Measurements from ENCODE around the gene NOTCH2. TPM values are rescaled to one million over a fixed set of nuclear protein-coding genes. Genes with fewer than 3 reads are reported as not detected.
A peak's percentile ranks its signal among the peaks of the same experiment; 100 is the strongest.
"Not testable (repeated sequence)": the region's sequence is repeated elsewhere in the genome, so short reads cannot be mapped to it uniquely, and the experiment has no call there.

NOTCH2 gene
- 77.4 and 84.2 TPM in 2 replicates for total RNA-seq
- long read RNA-seq, partial matches to known transcripts: 3 of 23 reads
- long read RNA-seq, other reads (novel, unspliced or antisense): 20 of 23 reads

- not testable (repeated sequence) for H3K9me3 Mint-ChIP-seq; H3K4me1 Mint-ChIP-seq; H3K27me3 Mint-ChIP-seq (ENCODE audit: low read depth); H3K27ac Mint-ChIP-seq (ENCODE audit: unreplicated experiment); H3K36me3 Mint-ChIP-seq (ENCODE audit: low read depth)
- peak within 1 kb of the TSS; percentile 41 for H3K4me3 Mint-ChIP-seq
- peak; percentile 50 for DNase-seq (ENCODE audit: low read depth, low spot score)
These were observed at the start of gene NOTCH2 for GRCh38 chr1:120069067-120069919. TSS of gene NOTCH2 (minus strand) at chr1:120069662. CDS start at chr1:120069406, 256 bp downstream.

DNA sequence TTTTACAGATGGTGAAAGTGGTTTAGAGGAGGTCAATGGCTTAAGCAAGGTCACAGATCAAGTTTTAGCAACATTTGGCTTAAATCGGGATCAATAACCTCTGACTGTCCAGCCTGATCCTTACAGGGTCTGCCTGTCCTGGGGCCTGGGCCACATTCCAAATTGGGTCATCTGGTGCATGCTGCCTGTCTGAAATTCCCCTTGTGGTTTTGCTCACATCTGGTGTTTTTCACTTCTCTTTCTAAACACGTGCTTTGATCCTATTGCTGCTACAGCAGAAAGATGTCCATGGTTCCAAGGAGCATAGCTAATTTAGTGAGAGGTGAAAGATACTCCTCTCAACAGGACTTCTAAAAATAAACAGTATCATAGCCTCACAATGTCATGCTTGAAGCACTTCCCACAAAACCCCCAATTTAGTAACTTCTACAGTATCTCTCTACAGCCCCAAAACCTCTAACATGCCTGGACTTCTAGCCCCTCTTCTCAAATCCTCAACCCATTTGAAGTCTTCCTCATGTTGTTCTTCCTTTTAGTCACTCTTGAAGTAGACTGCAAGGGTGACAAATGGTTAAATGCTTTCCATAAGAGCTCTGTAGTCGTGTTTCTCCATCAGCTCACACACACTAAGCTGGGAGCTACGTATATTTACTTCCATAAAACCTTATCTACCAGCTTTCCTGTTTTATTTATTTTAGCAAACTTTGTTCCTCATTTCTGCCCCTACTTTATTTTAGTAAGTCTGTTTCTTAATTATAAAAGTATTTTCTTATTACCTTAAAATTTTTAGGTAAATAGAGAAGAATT, 48.1 kb upstream of the NOTCH2 start:
- not testable (repeated sequence) for H3K36me3 Mint-ChIP-seq (ENCODE audit: low read depth); H3K27ac Mint-ChIP-seq (ENCODE audit: unreplicated experiment); H3K9me3 Mint-ChIP-seq; DNase-seq (ENCODE audit: low read depth, low spot score); H3K4me1 Mint-ChIP-seq; H3K27me3 Mint-ChIP-seq (ENCODE audit: low read depth); H3K4me3 Mint-ChIP-seq

- H3K27me3 Mint-ChIP-seq (ENCODE audit: low read depth); H3K27ac Mint-ChIP-seq (ENCODE audit: unreplicated experiment); DNase-seq (ENCODE audit: low read depth, low spot score); H3K4me1 Mint-ChIP-seq; H3K4me3 Mint-ChIP-seq; H3K9me3 Mint-ChIP-seq; H3K36me3 Mint-ChIP-seq (ENCODE audit: low read depth): not testable (repeated sequence)
These were observed 46.6 kb upstream of the NOTCH2 start for GRCh38 chr1:120116094-120116493.

DNA sequence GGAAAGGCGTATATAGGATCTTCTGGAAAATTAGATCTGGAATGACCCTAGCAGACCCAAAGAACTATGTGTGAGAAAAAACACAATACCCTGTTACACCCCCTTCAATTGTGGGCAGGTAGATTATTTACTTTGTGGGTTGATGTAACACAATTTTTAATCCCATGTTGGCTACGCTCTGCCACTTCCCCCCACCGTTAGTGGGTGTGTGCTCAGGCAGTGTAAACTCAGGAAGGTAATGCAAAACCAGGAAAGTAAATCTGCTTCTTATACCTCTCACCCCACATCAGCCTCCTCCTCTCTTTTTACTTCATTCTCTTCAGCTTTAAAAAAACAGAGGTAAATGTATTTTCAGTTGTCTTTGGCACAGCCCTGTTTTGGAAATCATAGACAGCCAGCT, 43.7 kb upstream of the NOTCH2 start:
- not testable (repeated sequence) for H3K27ac Mint-ChIP-seq (ENCODE audit: unreplicated experiment); DNase-seq (ENCODE audit: low read depth, low spot score); H3K4me3 Mint-ChIP-seq; H3K4me1 Mint-ChIP-seq; H3K9me3 Mint-ChIP-seq; H3K36me3 Mint-ChIP-seq (ENCODE audit: low read depth); H3K27me3 Mint-ChIP-seq (ENCODE audit: low read depth)

DNA sequence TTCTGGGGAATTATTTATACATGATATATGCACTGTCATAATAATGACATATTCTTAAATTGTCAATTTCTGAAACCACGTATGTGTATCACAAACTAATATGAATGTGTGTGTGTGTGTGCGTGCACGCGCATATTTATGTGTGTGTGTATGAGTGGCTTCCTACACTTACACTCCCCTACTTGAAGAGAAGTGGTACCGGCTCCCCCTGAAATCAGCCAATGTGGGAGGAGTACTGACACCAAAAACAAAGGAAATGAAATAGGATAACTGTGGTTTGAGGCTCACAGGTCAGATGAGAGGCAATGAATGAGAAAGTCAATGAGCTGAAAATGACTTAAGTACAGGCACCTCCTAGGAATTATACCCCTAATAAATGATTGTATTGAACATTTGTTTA, 42.8 kb upstream of the NOTCH2 start:
- not testable (repeated sequence) for H3K36me3 Mint-ChIP-seq (ENCODE audit: low read depth); H3K4me3 Mint-ChIP-seq; H3K27me3 Mint-ChIP-seq (ENCODE audit: low read depth); DNase-seq (ENCODE audit: low read depth, low spot score); H3K4me1 Mint-ChIP-seq; H3K27ac Mint-ChIP-seq (ENCODE audit: unreplicated experiment); H3K9me3 Mint-ChIP-seq

GRCh38 chr1:120111771-120112170, 42.3 kb upstream of the NOTCH2 start:
- DNase-seq (ENCODE audit: low read depth, low spot score); H3K9me3 Mint-ChIP-seq; H3K27ac Mint-ChIP-seq (ENCODE audit: unreplicated experiment); H3K36me3 Mint-ChIP-seq (ENCODE audit: low read depth); H3K27me3 Mint-ChIP-seq (ENCODE audit: low read depth); H3K4me3 Mint-ChIP-seq; H3K4me1 Mint-ChIP-seq: not testable (repeated sequence)

DNA sequence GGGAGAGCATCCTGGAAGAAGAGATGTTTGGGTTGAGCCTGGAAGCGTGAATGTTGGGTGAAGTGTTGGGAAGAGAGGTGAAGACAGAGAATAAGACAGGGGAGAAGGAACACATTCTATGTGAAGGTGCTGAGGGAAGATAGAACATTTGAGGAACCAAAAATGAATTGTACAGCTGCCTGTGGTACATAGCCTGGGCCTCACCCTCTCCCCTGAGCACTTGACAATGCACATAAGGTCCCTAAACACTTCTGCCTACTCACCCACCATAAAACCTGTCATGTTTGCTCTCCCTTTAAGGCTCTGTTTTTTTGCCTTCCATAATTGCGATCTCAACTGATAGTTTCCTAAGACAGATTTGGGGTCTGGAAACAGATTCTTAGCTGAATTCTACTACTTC, 41.5 kb upstream of the NOTCH2 start:
- not testable (repeated sequence) for H3K27ac Mint-ChIP-seq (ENCODE audit: unreplicated experiment); H3K4me1 Mint-ChIP-seq; H3K27me3 Mint-ChIP-seq (ENCODE audit: low read depth); H3K9me3 Mint-ChIP-seq; H3K4me3 Mint-ChIP-seq; DNase-seq (ENCODE audit: low read depth, low spot score); H3K36me3 Mint-ChIP-seq (ENCODE audit: low read depth)

GRCh38 chr1:120109656-120110055, 40.2 kb upstream of the NOTCH2 start:
- DNase-seq (ENCODE audit: low read depth, low spot score); H3K36me3 Mint-ChIP-seq (ENCODE audit: low read depth); H3K4me3 Mint-ChIP-seq; H3K9me3 Mint-ChIP-seq; H3K4me1 Mint-ChIP-seq; H3K27me3 Mint-ChIP-seq (ENCODE audit: low read depth); H3K27ac Mint-ChIP-seq (ENCODE audit: unreplicated experiment): not testable (repeated sequence)

- H3K36me3 Mint-ChIP-seq (ENCODE audit: low read depth); H3K4me3 Mint-ChIP-seq; H3K27ac Mint-ChIP-seq (ENCODE audit: unreplicated experiment); H3K9me3 Mint-ChIP-seq; H3K4me1 Mint-ChIP-seq; H3K27me3 Mint-ChIP-seq (ENCODE audit: low read depth); DNase-seq (ENCODE audit: low read depth, low spot score): not testable (repeated sequence)
These were observed 39.7 kb upstream of the NOTCH2 start for GRCh38 chr1:120109180-120109579.

- not testable (repeated sequence) for DNase-seq (ENCODE audit: low read depth, low spot score); H3K36me3 Mint-ChIP-seq (ENCODE audit: low read depth); H3K4me1 Mint-ChIP-seq; H3K9me3 Mint-ChIP-seq; H3K27me3 Mint-ChIP-seq (ENCODE audit: low read depth); H3K4me3 Mint-ChIP-seq; H3K27ac Mint-ChIP-seq (ENCODE audit: unreplicated experiment)
These were observed 35.8 kb upstream of the NOTCH2 start for GRCh38 chr1:120105288-120105687.

- DNase-seq (ENCODE audit: low read depth, low spot score); H3K9me3 Mint-ChIP-seq; H3K36me3 Mint-ChIP-seq (ENCODE audit: low read depth); H3K27me3 Mint-ChIP-seq (ENCODE audit: low read depth); H3K27ac Mint-ChIP-seq (ENCODE audit: unreplicated experiment); H3K4me3 Mint-ChIP-seq; H3K4me1 Mint-ChIP-seq: not testable (repeated sequence)
These were observed 34.3 kb upstream of the NOTCH2 start for GRCh38 chr1:120103768-120104167.

GRCh38 chr1:120101593-120101992, 32.1 kb upstream of the NOTCH2 start:
- H3K27ac Mint-ChIP-seq (ENCODE audit: unreplicated experiment); H3K4me1 Mint-ChIP-seq; H3K36me3 Mint-ChIP-seq (ENCODE audit: low read depth); H3K4me3 Mint-ChIP-seq; H3K9me3 Mint-ChIP-seq; DNase-seq (ENCODE audit: low read depth, low spot score); H3K27me3 Mint-ChIP-seq (ENCODE audit: low read depth): not testable (repeated sequence)

GRCh38 chr1:120100590-120100989, 31.1 kb upstream of the NOTCH2 start:
- not testable (repeated sequence) for H3K36me3 Mint-ChIP-seq (ENCODE audit: low read depth); DNase-seq (ENCODE audit: low read depth, low spot score); H3K27ac Mint-ChIP-seq (ENCODE audit: unreplicated experiment); H3K27me3 Mint-ChIP-seq (ENCODE audit: low read depth); H3K4me1 Mint-ChIP-seq; H3K9me3 Mint-ChIP-seq; H3K4me3 Mint-ChIP-seq

Data from neural crest cell (in vitro differentiated cells).